H1 (cell line): ENCODE results near the gene MAPK1. TPM values are rescaled to one million over a fixed set of nuclear protein-coding genes. Genes with fewer than 3 reads are reported as not detected.

Experiments
- CTCF ChIA-PET: fragments of 300-600 bp; sonication (Branson Sonifier 250); formaldehyde crosslinking; loops from one replicate; lab custom pipeline; 2021; ENCODE audit not compliant: partially characterized antibody; lab: Charles Lee
- POLR2A ChIA-PET: fragments of 300-600 bp; sonication (Branson Sonifier 250); formaldehyde crosslinking; loops from one replicate; lab custom pipeline; 2021; ENCODE audit warnings: inconsistent platforms; ENCODE audit not compliant: partially characterized antibody; lab: Charles Lee
- DNase-seq, 2 experiments: peaks; one replicate each; pipeline versions ENCODE4 v3.0.0 to v3.0.0-alpha.2; 2010 to 2022; ENCODE audit warnings: low spot score in 2 of 2, low read depth in 1 of 2, mixed read lengths in 1 of 2
- FAIRE-seq: peaks from 2 replicates; lab custom pipeline; 2011; peaks lifted over from hg19 to GRCh38; lab: Jason Lieb, UNC
- H2AFZ ChIP-seq: 2 replicates; pipeline ENCODE4 v1.8.1; 2012; ENCODE audit warnings: low read length, inconsistent platforms
- H2AK5ac ChIP-seq: 2 replicates; pipeline ENCODE4 v1.6.1; 2013; ENCODE audit warnings: low read depth, low read length
- H2BK120ac ChIP-seq: replicated peaks from 2 replicates; pipeline ENCODE3; 2013; ENCODE audit warnings: low read depth, low read length, inconsistent platforms
- H2BK12ac ChIP-seq: 2 replicates; pipeline ENCODE4 v1.6.1; 2013; ENCODE audit warnings: low read depth, low read length
- H2BK15ac ChIP-seq: 2 replicates; pipeline ENCODE4 v1.6.1; 2013; ENCODE audit warnings: low read length
- H2BK20ac ChIP-seq: 2 replicates; pipeline ENCODE4 v1.6.1; 2013; ENCODE audit warnings: low read length
- H2BK5ac ChIP-seq: 2 replicates; pipeline ENCODE4 v1.6.1; 2013; ENCODE audit warnings: low read depth, low read length
- H3K14ac ChIP-seq: 2 replicates; pipeline ENCODE4 v1.6.1; 2013; ENCODE audit warnings: inconsistent platforms; ENCODE audit not compliant: insufficient read length
- H3K18ac ChIP-seq: 2 replicates; pipeline ENCODE4 v1.6.1; 2013; ENCODE audit warnings: low read length; ENCODE audit errors: extremely low read depth
- H3K23ac ChIP-seq: 2 replicates; pipeline ENCODE4 v1.6.1; 2013; ENCODE audit warnings: inconsistent platforms; ENCODE audit not compliant: insufficient read length
- H3K23me2 ChIP-seq: 2 replicates; pipeline ENCODE4 v1.6.1; 2013; ENCODE audit warnings: low read depth, low read length
- H3K27ac ChIP-seq: 2 replicates; pipeline ENCODE4 v1.6.1; 2011; ENCODE audit warnings: low read depth, low read length, inconsistent platforms
- H3K27me3 ChIP-seq, 4 experiments: replicated peaks in 1 of 4; 1 replicate in 1 of 4; 2 replicates in 3 of 4; pipeline versions ENCODE4 v1.6.1 to v1.8.1; 2011 to 2013; ENCODE audit warnings: low read length in 3 of 4, mild to moderate bottlenecking in 3 of 4, inconsistent platforms in 2 of 4, mixed read lengths in 2 of 4, moderate library complexity in 1 of 4; ENCODE audit not compliant: control insufficient read depth in 3 of 4, insufficient read depth in 3 of 4; ENCODE audit errors: extremely low read depth in 1 of 4
- H3K36me3 ChIP-seq, 4 experiments: 2 replicates each; pipeline versions ENCODE4 v1.6.1 to v1.8.1; 2011 to 2013; ENCODE audit warnings: mild to moderate bottlenecking in 4 of 4, low read length in 3 of 4, moderate library complexity in 2 of 4, control low read depth in 1 of 4, inconsistent platforms in 1 of 4; ENCODE audit not compliant: insufficient read depth in 4 of 4, control insufficient read depth in 2 of 4
- H3K4ac ChIP-seq: replicated peaks from 2 replicates; pipeline ENCODE3; 2013; ENCODE audit warnings: low read length, low read depth, mixed read lengths, inconsistent platforms; ENCODE audit not compliant: insufficient read length
- H3K4me1 ChIP-seq, 4 experiments: replicated peaks in 1 of 4; 1 replicate in 1 of 4; 2 replicates in 3 of 4; pipeline versions ENCODE4 v1.6.1 to v1.8.1; 2011 to 2013; ENCODE audit warnings: low read length in 3 of 4, inconsistent platforms in 2 of 4, mixed read lengths in 1 of 4; ENCODE audit not compliant: insufficient read depth in 4 of 4, control insufficient read depth in 3 of 4
- H3K4me2 ChIP-seq, 2 experiments: 2 replicates each; pipeline versions ENCODE4 v1.6.1 to v1.8.1; 2011 to 2013; ENCODE audit warnings: low read depth in 2 of 2, low read length in 2 of 2, control low read depth in 1 of 2, inconsistent platforms in 1 of 2, mild to moderate bottlenecking in 1 of 2; ENCODE audit not compliant: insufficient read depth in 1 of 2
- H3K4me3 ChIP-seq, 4 experiments: fragments of 200-600, 300-600 bp in 1 of 4; sonication (generic), shearing (Covaris generic), sonication (Bioruptor Twin) in 1 of 4; 2 replicates each; pipeline versions ENCODE4 v1.5.1 to v1.8.1; 2011 to 2016; ENCODE audit warnings: low read length in 4 of 4, low read depth in 3 of 4, control low read depth in 2 of 4, inconsistent platforms in 2 of 4, mild to moderate bottlenecking in 2 of 4, mixed read lengths in 1 of 4, moderate library complexity in 1 of 4; ENCODE audit not compliant: insufficient read depth in 2 of 4; ENCODE audit errors: extremely low read depth in 1 of 4
- H3K56ac ChIP-seq: replicated peaks from 2 replicates; pipeline ENCODE3; 2013; ENCODE audit warnings: low read depth, mild to moderate bottlenecking, mixed read lengths, low read length, inconsistent platforms; ENCODE audit not compliant: insufficient read length
- H3K79me1 ChIP-seq: 2 replicates; pipeline ENCODE4 v1.6.1; 2013; ENCODE audit warnings: low read depth, low read length, control low read depth
- H3K79me2 ChIP-seq, 2 experiments: 2 replicates each; pipeline versions ENCODE4 v1.6.1 to v1.8.1; 2012 to 2013; ENCODE audit warnings: low read length in 2 of 2, mild to moderate bottlenecking in 2 of 2, inconsistent platforms in 1 of 2; ENCODE audit not compliant: insufficient read depth in 2 of 2, control insufficient read depth in 1 of 2
- H3K9ac ChIP-seq, 4 experiments: replicated peaks in 1 of 4; 1 replicate in 1 of 4; 2 replicates in 3 of 4; pipeline versions ENCODE4 v1.6.1 to v1.8.1; 2011 to 2013; ENCODE audit warnings: low read depth in 3 of 4, low read length in 3 of 4, control low read depth in 2 of 4, mild to moderate bottlenecking in 2 of 4, moderate library complexity in 2 of 4, inconsistent platforms in 1 of 4; ENCODE audit errors: extremely low read depth in 1 of 4
- H3K9me3 ChIP-seq, 2 experiments: 2 replicates each; pipeline versions ENCODE4 v1.6.1 to v1.8.1; 2012 to 2013; ENCODE audit warnings: mild to moderate bottlenecking in 2 of 2, moderate library complexity in 2 of 2, control low read depth in 1 of 2, inconsistent platforms in 1 of 2, low read depth in 1 of 2, low read length in 1 of 2, mixed read lengths in 1 of 2; ENCODE audit not compliant: insufficient read depth in 2 of 2
- H4K20me1 ChIP-seq, 2 experiments: replicated peaks in 1 of 2; 2 replicates each; pipeline versions ENCODE3 to v1.8.1; 2011 to 2013; ENCODE audit warnings: inconsistent platforms in 2 of 2, low read length in 2 of 2, mild to moderate bottlenecking in 1 of 2; ENCODE audit not compliant: insufficient read depth in 2 of 2, control insufficient read depth in 1 of 2
- H4K5ac ChIP-seq: 2 replicates; pipeline ENCODE4 v1.6.1; 2013; ENCODE audit warnings: low read length, low read depth, mixed read lengths, inconsistent platforms; ENCODE audit not compliant: insufficient read length
- H4K8ac ChIP-seq: 2 replicates; pipeline ENCODE4 v1.8.0; 2013; ENCODE audit warnings: mild to moderate bottlenecking, moderate library complexity, low read length, inconsistent platforms; ENCODE audit not compliant: insufficient read depth; ENCODE audit errors: extremely low read depth
- H4K91ac ChIP-seq: replicated peaks from 2 replicates; pipeline ENCODE3; 2013; ENCODE audit warnings: low read length, mixed read lengths, inconsistent platforms; ENCODE audit not compliant: insufficient read length
- EP300 ChIP-seq, 2 experiments: IDR thresholded peaks; 1 replicate in 1 of 2; 2 replicates in 1 of 2; pipeline ENCODE4 v1.6.1; 2011 to 2012; ENCODE audit warnings: low read depth in 2 of 2, low read length in 2 of 2, mild to moderate bottlenecking in 2 of 2, borderline replicate concordance in 1 of 2, inconsistent platforms in 1 of 2, moderate library complexity in 1 of 2
- FOSL1 ChIP-seq: IDR thresholded peaks from 2 replicates; pipeline ENCODE4 v1.6.1; 2011; ENCODE audit warnings: mild to moderate bottlenecking, low read depth, low read length, moderate library complexity; ENCODE audit not compliant: insufficient read depth
- HDAC2 ChIP-seq, 2 experiments: fragments of 300-600 bp in 1 of 2; sonication (generic) in 1 of 2; IDR thresholded peaks; 2 replicates each; pipeline ENCODE4 v1.6.1; 2011 to 2012; ENCODE audit warnings: low read depth in 2 of 2, low read length in 2 of 2, mild to moderate bottlenecking in 2 of 2, moderate library complexity in 2 of 2, borderline replicate concordance in 1 of 2, inconsistent platforms in 1 of 2
- KDM5A ChIP-seq: fragments of 200-600 bp; IDR thresholded peaks from 2 replicates; pipeline ENCODE4 v1.7.1; 2012; ENCODE audit warnings: mild to moderate bottlenecking, low read length, inconsistent platforms, mixed read lengths
- RFX5 ChIP-seq: IDR thresholded peaks from 2 replicates; pipeline ENCODE4 v1.6.1; 2011; ENCODE audit warnings: low read depth, low read length, improper control_type of control experiment, borderline replicate concordance
- SP2 ChIP-seq: IDR thresholded peaks from 2 replicates; pipeline ENCODE4 v1.6.1; 2012; ENCODE audit warnings: mild to moderate bottlenecking, low read length, inconsistent platforms
- ZNF274 ChIP-seq: IDR thresholded peaks from 2 replicates; pipeline ENCODE4 v1.7.0; 2012; ENCODE audit warnings: low read length, borderline replicate concordance; ENCODE audit errors: extremely low read depth
- WGBS, 2 experiments: shearing (Covaris generic) in 1 of 2; methylation state at CpG; one replicate each; pipeline versions ENCODE4 v1.1.6 to v1.1.7; 2013 to 2015; ENCODE audit warnings: low lambda C conversion rate in 2 of 2, mixed read lengths in 2 of 2, inconsistent platforms in 1 of 2, low coverage in 1 of 2, missing lambda C conversion rate in 1 of 2; ENCODE audit not compliant: insufficient replicate concordance in 2 of 2, insufficient coverage in 1 of 2, insufficient read length in 1 of 2; ENCODE audit errors: extremely low coverage in 1 of 2, missing lambda C conversion rate in 1 of 2; 5-methylcytosine and 5-hydroxymethylcytosine counted together
- polyA plus RNA-seq, 7 experiments: library from polyadenylated mRNA; depleted of rRNA in 3 of 7; stranded (reverse) in 5 of 7; unstranded in 2 of 7; fragments of >200 nt in 5 of 7; fragments of 200-250 nt in 2 of 7; gene quantifications; 1 replicate in 5 of 7; 2 replicates in 1 of 7; 4 replicates in 1 of 7; pipeline versions ENCODE4 v1.2.1 to v1.2.3, GENCODE V29; 2011 to 2013; ENCODE audit warnings: missing spikeins in 2 of 7, mixed read lengths in 2 of 7
- total RNA-seq: library from RNA; stranded (reverse); fragmentation: NEBNext Ultra II Directional; extraction: Animal tissue kit (Norgen Biotek cat#: 25700); gene quantifications from 2 replicates; pipeline ENCODE4 v1.2.1, GENCODE V29; 2021

The MAPK1 gene
- total and polyA plus RNA-seq, 2 of the 8 experiments (the other 6 are each of a cell fraction or from before 2014, with no cell fraction given), result 28.1 to 101 TPM

DNA sequence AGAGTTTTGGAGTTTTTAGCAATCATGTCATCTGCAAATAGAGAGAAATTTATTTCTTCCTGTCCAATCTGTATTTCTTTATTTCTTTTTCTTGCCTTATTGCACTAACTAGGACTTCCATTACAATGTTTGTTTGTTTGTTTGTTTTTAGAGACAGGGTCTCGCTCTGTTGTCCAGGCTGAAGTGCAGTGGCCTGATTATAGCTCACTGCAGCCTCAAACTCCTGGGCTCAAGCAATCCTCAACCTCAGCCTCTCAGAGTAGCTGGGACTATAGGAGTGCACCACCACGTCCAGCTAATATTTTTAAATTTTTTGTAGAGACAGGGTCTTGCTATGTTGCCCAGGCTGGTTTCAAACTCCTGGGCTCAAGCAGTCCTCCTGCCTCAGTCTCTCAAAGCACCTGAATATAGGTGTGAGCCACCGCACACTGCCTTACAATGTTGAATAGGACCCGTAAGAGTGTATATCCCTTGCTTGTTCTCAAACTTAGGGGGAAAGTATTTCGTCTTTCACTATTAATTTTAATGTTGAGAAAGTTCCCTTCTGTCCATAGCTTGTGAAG, 29.6 kb upstream of the MAPK1 start:
- no peaks in the 10 kb centered on the region for H3K79me2 ChIP-seq
- no peak overlapping the region for H3K4ac ChIP-seq
- 92% methylated on average over 5 of the region's 5 CpGs; no CpG with 5 or more reads in 1 of the 2 experiments for WGBS, 2 experiments
- H3K4me1 ChIP-seq, result no peaks in the 10 kb centered on the region
- no peak overlapping the region for H4K91ac ChIP-seq
- no peak overlapping the region for H2BK20ac ChIP-seq
- H4K20me1 ChIP-seq, result no peaks in the 10 kb centered on the region
- H2AFZ ChIP-seq, result no peak overlapping the region
- no peak overlapping the region for H3K23ac ChIP-seq
- FAIRE-seq (no peak), DNase-seq (no peak)
- no peak overlapping the region for H2BK15ac ChIP-seq
- no peak overlapping the region for H3K14ac ChIP-seq
- no peak overlapping the region for H2BK12ac ChIP-seq
- no peak overlapping the region for H3K9ac ChIP-seq
- no peaks in the 10 kb centered on the region for H3K23me2 ChIP-seq
- H3K9me3 ChIP-seq, result no peaks in the 10 kb centered on the region
- TF ChIP-seq HDAC2 (IDR thresholded peaks at IDR 0.05; ENCODE audit: borderline replicate concordance in 1 of 2, low read depth in 2 of 2, low read length in 2 of 2) (no peak), FOSL1 (no peak), RFX5 (no peak), ZNF274 (no peak), EP300 (IDR thresholded peaks at IDR 0.05; ENCODE audit: borderline replicate concordance in 1 of 2, low read depth in 2 of 2, low read length in 2 of 2) (no peak), KDM5A (no peak), SP2 (no peak)
- no peak overlapping the region for H2AK5ac ChIP-seq
- no peak overlapping the region for H3K27ac ChIP-seq
- H3K4me3 ChIP-seq, result no peak overlapping the region
- POLR2A ChIA-PET, result no interaction called here
- H3K27me3 ChIP-seq, result no peaks in the 10 kb centered on the region
- H3K36me3 ChIP-seq, result no peaks in the 10 kb centered on the region
- H2BK5ac ChIP-seq, result no peak overlapping the region
- H3K18ac ChIP-seq, result no peak overlapping the region
- H4K5ac ChIP-seq, result no peak overlapping the region
- no peak overlapping the region for H3K56ac ChIP-seq
- no peak overlapping the region for H2BK120ac ChIP-seq
- H3K4me2 ChIP-seq, result no peak overlapping the region
- CTCF ChIA-PET, result interaction anchor here (0.6 to 1.2 kb wide), 4 partner anchors 16 to 285 kb away, joined by 3 to 4 read pairs (median 3); no protein-coding TSS in a partner anchor
- no peaks in the 10 kb centered on the region for H3K79me1 ChIP-seq
- H4K8ac ChIP-seq, result no peak overlapping the region
